HT1080 (cell line): ENCODE results near the gene PPDPF. TPM values are rescaled to one million over a fixed set of nuclear protein-coding genes. Genes with fewer than 3 reads are reported as not detected.
"Not testable (repeated sequence)": the region's sequence is repeated elsewhere in the genome, so short reads cannot be mapped to it uniquely, and the experiment has no call there.

Experiments used
- DNase-seq: peaks from one replicate; pipeline ENCODE4 v3.0.0-alpha.2; 2015; ENCODE audit warnings: low read depth
- total RNA-seq: library from RNA; depleted of rRNA; stranded (reverse); fragments of >200 nt; shearing (Covaris generic); gene quantifications from 2 replicates; pipeline ENCODE4 v1.2.3, GENCODE V29; 2014

The PPDPF gene
- total RNA-seq, 1 experiment from 2014 or later, result 143 TPM

DNA sequence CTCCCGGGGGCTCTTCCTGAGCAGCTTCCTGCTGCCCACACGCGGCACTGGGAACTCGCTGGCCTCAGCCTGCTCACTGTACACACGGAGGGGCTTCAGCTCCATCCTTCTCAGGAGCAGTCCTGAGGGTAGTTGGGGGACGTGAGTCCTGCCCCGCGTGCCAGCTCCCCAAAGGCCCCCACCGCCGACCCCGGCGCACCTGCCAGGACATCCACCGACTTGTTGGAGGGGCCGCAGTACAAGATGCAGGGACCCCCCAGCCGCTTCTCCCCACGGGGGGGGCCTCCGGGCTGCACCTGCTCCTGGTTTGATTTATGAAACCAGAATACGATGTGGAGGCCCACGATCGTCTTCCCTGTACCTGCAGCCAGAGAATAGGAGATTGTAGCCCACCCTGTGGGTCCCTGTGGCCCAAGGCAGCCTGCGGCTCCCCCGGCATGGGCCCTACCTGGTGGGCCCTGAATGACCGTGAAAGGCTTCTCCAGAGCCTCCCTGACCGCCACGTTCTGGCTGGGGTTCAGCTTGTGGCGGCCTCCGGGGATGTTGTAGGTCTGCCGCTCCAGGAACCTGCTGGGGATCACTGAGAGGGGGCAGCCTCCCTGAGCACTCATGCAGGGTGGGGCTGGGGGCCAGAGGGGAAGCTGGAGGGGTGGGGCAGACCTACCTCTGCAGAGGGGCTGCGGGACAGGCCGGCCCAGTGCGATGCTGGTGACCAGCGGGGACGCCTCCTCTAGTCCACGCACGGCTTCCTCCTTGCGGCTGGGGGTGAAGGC, 41.2 kb downstream of the PPDPF start:
- no peak for DNase-seq

DNA sequence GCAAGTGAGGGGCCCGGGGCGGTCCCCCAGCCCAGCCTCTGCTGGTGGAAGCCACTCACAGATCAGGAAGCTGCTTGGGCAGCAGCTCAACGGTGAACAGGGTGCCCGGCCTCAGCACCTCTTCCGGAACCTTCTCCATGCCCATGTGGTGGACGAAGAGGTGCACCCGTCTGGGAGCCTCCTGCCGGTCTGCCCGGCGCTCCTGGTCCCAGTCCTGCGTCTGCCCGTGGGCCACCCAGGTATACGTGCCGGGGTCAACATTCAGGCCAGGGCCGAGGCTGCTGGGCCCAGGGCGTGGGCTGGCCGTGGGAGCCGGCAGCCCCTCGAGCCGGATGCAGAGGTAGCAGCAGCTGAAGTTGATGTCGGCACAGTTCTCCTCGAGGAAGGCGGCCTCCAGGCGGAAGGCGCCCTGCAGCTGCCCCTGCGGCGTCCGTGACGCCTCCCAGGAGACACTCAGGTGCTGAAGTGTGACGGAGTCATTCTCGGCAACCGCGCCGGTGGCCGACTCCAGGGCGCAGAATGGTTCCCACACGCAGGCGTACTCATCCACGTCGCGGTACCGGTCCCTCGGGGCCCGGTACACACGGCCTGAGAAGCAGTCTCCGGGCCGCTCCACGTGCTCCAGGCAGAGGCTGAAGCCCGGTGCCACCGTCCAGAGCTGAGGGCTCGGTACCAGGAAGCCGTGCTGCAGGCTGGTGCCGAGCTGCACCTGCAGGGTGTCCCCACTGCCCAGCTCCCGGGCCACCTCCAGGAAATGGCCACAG, 42.1 kb downstream of the PPDPF start:
- no peak for DNase-seq

DNA sequence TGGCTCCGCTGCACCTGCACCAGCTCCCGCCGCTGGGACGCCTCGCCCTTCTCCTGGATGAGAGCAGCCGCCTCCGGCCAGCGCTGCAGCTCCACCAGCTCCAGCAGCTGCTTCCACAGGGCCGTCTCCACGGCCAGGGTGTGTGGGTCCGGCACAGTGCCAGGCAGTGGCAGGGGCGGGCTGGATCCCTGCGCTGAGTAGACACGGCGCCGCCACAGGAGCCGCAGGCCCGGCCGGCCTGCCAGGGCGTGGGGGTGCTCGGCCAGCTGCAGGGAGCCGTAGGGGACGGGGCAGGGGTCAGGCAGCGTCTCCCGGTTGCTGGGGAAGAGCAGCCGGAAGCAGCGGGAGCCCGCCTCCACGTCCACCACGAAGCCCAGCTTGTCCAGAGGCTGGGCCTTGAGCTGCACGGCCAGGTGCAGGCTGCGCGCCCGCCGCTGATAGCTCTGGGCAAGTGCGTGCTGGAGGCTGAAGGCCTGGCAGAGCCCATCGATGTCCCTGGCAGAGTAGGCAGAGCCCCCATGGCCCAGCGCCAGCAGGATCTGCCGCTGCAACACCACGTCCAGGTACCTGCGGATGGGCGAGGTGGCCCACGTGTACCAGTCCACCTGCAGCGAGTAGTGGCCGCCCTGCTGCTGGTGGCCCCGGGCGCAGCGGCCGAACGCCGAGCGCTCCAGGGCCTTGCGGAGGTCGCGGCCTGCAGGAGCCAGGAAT, 42.8 kb downstream of the PPDPF start:
- no peak for DNase-seq

DNA sequence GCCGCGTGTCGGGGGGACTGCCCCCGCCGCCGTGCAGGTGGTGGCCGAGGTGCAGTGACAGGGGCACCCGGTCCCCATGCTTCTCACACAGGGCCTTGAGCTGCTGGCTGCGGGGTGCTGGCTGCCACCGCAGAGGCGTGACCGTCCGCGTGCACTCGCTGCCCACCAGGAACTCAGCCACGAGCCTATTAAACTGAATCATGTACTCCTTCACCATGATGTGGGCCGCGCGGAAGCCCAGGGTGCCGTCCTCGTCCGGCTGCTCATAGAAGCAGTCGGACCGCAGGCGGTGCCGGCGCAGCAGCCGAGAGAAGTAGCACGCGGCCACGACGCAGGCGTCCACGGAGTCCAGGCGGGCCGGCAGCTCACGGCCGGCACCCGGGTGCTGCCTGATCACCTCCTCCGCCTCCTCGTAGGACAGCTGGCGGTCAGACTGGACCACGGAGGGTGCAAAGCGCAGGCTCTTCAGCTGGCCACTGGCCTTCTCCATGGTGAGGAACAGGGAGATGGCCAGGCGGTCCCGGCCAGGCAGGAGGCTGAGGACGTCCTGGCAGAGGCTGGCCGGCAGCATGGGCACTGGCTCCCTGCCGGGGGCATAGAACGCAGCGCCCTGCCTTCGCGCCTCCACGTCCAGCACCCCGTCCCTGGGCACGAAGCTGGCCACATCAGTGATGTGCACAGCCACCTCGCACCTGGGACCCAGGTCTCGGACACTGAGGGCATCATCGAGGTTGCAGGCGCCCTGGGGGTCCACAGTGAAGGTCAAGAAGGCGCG, 43.7 kb downstream of the PPDPF start:
- no peak for DNase-seq

DNA sequence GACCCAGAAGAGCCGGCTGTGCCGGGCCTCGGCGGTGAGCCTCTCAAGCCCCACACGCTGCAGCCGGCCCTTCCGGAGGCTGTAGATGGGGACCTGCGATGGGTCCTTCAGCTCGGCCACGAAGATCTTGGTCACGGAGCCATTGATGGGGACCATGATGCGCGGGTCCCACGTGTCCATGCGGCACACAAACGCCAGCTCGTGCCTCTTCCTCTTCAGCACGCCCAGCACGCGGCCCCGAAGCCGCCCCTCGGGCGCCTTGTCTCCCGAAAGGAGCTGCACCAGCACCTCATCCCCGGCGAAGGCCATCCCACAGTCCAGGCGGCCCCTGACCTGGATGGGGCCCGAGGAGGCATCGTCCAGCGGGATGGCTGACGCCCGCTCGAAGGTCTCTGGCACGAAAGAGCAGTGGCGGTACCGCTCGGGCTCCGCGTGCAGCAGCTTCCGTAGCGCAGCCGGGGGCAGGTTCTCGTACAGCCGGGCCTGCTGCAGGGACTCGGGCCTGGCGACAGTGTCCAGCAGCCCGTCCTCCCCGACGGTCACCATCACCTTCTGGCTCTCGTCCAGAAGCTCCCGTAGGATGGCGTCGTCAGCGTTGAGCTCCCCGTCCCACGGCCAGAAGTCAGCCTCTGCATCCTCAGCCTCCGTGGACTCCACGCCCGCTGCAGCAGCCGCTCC, 44.6 kb downstream of the PPDPF start:
- DNase-seq, result no peak

DNA sequence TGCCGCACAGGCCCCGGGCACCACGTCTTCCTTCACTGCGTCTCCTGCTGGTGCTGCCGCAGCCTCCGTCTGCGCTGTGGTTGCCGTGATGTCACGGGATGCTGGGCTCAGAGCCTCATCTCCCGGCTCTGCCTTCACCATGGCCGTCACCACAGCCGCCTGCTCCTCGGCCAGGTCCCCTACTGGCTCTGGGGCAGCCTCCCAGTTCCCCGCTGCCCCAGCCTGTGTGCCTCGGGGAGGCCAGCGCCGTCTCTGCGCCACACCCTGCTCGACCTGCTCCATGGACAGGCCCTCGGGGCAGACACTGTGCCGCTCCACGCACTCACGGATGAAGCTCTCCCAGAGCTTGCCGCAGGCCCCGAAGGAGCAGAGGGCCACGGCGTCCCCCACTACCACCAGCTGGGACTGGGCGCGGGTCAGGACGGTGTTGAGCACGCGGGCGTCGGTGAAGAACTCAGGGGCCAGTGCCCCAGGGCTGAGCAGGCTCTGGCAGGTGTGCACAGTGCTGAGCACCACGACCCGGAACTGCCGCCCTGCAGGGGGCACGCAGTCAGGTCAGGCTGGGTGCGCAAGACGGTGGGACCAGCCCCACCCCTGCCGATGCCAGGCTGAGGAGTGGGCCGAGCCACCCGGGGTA, 45.3 kb downstream of the PPDPF start:
- no peak for DNase-seq

DNA sequence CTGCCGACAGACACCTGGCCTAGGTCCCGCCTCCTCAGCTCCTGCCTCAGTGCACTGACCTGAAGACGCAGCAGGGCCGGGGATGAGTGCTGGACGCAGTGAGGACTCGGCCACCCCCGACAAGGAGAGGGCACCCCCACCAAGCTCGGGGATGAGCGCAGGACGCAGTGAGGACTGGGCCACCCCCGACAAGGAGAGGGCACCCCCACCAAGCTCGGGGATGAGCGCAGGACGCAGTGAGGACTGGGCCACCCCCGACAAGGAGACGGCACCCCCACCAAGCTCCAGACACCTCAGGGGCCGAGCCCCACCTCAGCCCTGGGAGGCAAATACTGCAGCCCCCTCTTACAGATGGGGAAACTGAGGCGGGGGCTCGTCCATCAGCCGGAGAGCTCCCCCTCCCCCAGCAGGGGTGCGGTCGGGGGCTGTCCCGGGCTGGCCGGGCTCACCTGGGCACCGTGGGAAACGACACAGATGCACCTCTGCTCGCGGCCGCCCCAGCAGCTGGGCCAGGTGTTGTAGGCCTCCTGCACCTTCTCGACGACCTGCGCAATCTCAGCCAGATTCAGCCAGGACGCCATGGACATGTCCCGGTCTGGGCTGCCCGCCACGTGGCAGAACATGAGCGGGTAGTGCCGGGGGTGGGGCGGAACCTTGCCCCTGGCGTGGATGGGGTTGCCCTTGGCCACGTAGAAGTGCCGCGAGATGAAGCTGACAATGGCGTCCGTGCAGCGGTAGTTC, 46.0 kb downstream of the PPDPF start:
- no peak for DNase-seq

DNA sequence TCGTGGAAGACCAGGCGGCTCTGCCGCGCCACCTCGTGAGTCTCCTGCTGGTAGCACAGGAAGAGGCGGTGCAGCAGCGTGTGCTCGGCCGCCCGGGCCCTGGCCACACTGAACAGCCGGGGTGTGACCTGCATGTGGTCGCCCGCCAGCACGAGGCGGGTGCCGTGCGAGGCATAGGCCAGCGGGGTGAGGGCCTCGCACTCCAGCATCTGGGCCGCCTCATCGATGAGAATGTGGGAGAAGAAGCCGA, 46.5 kb downstream of the PPDPF start:
- no peak for DNase-seq

DNA sequence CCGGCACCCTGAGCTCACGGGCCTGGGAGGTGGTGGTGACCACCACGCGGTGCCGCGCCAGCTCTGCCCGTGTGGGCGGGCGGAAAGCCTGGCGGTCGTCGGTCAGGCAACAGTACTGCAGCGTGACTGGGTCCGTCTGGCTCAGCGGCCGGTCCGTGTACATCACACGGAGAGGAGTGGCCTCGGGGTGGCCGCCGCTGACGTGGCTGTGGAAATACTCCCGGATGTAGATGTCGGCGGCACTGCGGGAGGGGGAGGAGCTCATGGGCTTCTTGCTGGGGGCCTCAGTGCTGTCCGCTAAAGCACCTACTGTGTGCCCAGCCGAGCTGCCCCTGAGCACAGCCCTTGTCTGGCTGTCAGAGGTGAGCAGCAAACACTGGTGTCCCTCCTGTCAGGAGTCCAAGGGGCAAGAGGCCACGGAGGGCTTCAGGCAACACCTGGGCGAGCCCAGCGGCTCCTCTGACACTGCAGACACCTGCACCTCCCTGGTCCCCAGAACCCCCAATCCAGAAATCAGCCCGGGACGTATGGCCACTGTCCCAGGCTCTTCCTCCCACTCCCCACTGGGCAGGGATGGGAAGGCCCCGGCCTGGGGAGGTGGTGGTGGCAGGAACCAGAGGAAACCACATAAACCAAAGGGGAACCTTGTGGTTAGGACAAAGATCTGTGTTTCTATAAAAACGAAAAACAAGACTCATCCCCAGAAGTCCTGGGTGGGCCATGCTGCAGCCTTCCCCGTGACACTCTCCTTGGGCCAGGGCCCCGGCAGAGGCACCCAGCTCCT, 47.0 kb downstream of the PPDPF start:
- peak; percentile 33 for DNase-seq

DNA sequence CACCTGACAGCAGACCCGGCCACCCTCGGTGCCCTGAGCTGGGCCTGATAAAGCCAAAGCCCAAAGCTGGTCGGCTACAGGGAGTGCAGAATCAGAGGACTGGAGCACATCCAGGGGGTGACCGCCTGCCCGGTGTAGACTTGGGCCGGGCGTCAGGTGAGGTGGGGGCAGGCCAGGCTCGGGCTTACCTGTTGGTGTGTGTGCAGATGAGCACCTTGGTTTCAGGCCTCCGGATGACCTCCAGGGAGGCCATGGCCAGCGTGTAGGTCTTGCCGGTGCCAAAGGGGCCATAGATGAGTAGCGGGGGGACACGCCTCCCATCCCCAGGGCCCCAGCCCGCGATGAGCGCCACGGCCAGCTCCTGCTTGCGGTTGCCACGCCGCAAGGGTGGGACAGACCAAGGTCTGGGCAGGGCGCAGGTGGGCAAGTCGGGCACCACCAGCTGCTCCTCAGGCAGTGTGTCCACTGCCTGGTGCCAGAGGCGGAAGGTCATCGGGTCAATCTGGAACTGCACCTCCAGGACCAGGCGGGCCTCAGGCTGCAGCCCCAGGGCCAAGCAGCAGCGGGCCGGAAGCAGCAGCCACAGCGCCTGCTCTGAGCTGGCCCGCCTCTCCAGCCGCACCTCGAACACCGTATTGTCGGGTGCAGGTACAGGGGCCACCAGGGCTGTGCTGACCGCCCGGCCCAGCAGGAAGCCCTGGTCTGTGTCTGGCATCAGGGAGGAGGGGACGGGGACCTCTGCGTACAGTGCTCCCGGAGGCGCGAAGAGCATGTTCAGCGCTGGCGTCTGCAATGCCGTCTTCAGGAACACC, 47.8 kb downstream of the PPDPF start:
- no peak for DNase-seq

DNA sequence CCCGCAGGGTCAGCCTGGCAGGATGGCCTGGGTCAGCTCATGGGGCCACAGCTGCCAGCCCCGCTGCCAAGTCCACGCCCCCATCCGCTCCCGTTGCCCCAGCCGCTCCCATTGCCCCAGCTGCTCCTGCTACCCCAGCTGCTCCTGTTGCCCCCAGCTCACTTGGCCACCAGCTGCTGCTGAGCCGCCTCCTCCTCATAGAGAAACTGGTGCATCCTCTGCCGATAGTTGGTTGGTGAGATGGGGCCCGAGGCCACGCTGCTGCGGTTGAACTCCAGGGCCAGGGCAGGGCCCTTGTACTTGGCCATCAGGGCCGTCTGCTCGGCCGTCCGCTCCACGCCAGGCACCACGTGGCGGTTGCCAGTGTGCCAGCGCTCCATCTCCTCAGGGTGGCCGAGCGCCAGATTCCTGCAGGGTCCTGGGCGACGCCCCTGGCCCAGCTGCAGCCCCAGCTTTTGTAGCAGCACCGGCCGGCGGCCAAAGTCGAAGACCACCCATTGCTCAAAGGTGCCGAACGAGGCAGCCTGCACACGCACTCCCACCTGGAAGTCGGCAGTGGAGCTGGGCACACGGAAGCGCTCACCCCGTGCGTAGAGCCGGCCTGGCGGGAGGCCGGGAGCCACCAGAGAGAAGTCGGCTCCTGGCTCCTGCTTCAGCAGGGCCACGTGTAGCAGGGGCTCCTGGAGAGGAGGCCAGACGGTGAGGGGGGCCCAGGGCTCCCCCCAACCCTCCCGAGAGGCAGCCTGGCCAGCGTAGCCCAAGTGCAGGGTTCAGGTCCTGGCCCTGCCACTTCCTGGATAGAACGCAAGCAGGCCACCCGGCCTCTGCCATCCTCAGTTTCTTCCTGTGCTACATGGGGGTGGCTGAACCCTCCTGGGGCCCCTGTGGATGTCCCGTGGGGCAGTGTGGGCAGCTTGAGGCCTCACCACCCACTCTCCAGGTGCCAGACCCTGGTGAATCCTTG, 48.7 kb downstream of the PPDPF start:
- DNase-seq, result no peak

DNA sequence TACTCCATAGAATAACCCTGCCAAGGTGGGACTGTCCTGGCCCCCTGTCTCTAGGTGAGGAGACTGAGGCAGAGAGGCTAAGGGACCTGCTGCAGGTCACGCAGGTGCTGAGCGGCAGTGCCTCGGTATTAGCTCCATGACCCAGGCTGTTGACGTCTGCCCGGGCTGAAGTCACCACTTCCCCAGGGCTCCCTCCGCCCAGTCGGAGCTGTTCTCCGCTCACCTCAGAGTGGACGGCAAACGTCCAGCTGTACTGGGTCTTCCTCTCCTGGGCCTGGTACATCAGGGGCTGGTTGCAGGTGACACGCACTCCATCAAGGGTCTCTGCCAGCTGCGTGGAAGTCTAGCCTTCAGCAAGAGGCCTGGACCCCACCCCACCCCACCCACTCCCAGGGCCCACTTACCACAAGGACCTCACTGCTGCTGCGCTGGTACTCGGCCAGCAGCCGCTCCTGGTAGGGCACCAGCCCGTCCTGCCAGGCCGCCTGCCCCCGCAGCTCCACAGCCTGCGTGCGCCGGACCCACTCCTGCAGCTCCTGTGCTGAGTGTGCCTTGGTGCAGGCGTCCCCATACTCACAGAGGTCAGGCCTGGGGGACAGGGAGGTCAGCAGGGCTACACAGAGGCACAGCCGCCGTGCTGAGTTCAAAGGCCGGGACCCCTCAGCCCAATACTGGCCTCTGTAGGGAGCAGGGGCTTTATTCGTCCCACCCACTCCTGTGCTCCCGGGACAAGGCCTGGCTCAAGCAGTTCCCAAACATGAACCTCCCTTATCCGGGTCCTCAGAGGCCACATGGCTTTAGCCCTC, 49.9 kb downstream of the PPDPF start:
- no peak for DNase-seq

DNA sequence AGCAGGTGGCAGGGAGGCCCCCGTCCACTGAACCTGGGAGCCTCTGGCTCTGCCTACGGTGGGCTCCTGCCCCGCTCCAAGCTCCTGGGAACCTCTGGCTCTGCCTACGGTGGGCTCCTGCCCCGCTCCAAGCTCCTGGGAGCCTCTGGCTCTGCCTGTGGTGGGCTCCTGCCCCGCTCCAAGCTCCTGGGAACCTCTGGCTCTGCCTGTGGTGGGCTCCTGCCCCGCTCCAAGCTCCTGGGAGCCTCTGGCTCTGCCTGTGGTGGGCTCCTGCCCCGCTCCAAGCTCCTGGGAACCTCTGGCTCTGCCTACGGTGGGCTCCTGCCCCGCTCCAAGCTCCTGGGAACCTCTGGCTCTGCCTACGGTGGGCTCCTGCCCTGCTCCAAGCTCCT, 50.5 kb downstream of the PPDPF start:
- not testable (repeated sequence) for DNase-seq
